ENCODE measurements around the gene NCCRP1. TPM values are rescaled to one million over a fixed set of nuclear protein-coding genes. Genes with fewer than 3 reads are reported as not detected.
"Not testable (repeated sequence)": the region's sequence is repeated elsewhere in the genome, so short reads cannot be mapped to it uniquely, and the experiment has no call there.

NCCRP1 gene
- total RNA-seq, 1 donor from 2014 or later = 6.0 TPM

DNA sequence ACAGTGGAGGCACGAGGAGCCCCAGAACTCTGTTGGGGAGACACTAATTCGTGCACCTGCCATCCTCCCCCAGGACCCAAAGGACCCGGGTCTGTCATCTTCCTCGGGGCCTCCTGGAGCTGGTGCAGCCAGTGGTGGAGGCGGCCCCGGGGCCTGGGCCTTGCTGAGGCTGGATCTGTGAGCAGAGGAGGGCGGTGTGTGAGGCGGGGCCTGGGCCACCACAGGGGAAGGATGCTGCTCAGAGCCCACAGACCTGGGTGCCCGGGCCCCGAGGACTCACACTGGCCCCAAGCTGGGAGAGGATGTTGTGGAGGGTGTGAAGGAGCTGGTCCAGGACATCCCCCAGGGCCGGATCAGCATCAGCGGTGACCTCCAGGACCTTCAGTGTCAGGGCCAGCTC lies 39.8 kb downstream of the NCCRP1 start:
- TF ChIP-seq, protein P1, sequence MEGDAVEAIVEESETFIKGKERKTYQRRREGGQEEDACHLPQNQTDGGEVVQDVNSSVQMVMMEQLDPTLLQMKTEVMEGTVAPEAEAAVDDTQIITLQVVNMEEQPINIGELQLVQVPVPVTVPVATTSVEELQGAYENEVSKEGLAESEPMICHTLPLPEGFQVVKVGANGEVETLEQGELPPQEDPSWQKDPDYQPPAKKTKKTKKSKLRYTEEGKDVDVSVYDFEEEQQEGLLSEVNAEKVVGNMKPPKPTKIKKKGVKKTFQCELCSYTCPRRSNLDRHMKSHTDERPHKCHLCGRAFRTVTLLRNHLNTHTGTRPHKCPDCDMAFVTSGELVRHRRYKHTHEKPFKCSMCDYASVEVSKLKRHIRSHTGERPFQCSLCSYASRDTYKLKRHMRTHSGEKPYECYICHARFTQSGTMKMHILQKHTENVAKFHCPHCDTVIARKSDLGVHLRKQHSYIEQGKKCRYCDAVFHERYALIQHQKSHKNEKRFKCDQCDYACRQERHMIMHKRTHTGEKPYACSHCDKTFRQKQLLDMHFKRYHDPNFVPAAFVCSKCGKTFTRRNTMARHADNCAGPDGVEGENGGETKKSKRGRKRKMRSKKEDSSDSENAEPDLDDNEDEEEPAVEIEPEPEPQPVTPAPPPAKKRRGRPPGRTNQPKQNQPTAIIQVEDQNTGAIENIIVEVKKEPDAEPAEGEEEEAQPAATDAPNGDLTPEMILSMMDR (IDR thresholded peaks at IDR 0.05; ENCODE audit: insufficient read depth, low read length, poor library complexity, severe bottlenecking) = no peak
- H3K36me3 ChIP-seq (ENCODE audit: control insufficient read depth, insufficient read depth, low read length) = no peaks in the 10 kb centered on the region
- DNase-seq (ENCODE audit: low read depth) = no peak
- H3K4me3 ChIP-seq (ENCODE audit: low read depth, low read length) = no peak overlapping the region
- H3K27me3 ChIP-seq (ENCODE audit: control insufficient read depth, insufficient read depth, low read length) = no peaks in the 10 kb centered on the region

DNA sequence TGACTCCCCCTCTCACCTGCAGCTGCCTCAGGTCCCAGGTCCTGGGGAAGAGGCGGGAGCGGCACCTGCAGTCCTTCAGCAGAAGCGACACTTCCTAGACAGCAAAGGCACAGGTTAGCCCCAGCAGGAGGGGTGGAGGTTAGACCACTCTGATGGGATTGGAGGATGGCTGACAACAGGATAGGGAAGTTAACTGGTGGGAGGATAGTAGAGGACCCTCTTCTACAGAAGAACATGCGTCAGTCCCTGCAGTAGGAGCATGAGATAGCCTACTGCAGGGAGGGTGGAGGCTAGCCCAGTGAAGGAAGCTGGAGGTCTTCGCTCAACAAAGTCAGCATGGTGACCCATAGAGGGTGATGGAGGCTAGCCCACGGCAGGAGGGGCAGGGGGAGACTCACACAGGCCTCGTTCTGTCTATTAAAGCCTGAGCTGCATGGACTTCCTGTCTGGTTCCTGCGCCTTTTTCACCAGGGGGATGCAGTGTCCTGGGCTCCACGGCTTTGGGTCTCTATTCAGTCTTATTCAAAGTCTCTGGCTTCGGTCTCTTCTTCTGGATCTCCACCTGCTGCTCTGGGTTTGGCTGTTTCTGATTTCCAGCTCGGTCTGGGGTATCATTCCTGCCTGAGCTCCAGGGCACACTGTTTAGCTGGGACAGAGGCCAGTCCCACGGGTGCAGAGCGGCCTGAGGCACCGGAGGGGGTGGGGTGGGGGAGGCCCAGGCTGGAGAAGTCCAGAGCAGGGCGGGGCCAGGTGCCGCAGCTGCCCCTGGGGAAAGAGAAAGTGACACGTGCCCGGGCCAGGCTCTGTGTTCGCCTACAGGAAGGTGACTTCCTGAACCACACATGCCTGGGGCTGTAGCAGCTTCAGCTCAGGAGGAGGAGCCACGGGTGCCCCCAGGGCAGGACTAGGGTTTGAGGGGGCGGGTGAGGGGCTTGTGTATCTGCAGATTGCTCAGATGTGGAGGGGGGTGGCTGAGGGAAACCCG lies 40.7 kb downstream of the NCCRP1 start:
- no peak for DNase-seq (ENCODE audit: low read depth)
- no peaks in the 10 kb centered on the region for H3K27me3 ChIP-seq (ENCODE audit: control insufficient read depth, insufficient read depth, low read length)
- TF ChIP-seq, protein P1 (IDR thresholded peaks at IDR 0.05; ENCODE audit: insufficient read depth, low read length, poor library complexity, severe bottlenecking) = no peak
- H3K36me3 ChIP-seq (ENCODE audit: control insufficient read depth, insufficient read depth, low read length) = no peaks in the 10 kb centered on the region
- no peak overlapping the region for H3K4me3 ChIP-seq (ENCODE audit: low read depth, low read length)

DNA sequence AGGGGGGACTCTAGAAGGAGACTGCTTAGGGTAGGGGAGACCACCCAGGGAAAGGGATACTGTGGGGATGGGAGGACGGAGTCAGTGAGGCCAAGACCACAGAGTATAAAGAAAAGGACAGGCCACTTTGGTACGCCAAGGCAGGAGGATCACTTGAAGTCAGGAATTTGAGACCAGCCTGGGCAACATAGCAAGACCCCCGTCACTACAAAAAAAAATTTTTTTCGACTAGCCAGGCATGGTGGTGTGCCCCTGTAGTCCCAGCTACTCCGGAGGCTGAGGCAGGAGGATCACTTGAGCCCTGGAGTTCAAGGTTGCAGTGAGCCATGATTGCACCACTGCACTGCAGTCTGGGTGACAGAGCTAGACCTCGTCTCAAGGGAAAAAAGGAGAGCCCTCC lies 41.4 kb downstream of the NCCRP1 start:
- TF ChIP-seq, protein P1 (IDR thresholded peaks at IDR 0.05; ENCODE audit: insufficient read depth, low read length, poor library complexity, severe bottlenecking) = no peak
- DNase-seq (ENCODE audit: low read depth) = no peak
- Histone ChIP-seq H3K27me3 (ENCODE audit: control insufficient read depth, insufficient read depth, low read length) (no peaks in the 10 kb centered on the region), H3K4me3 (ENCODE audit: low read depth, low read length) (no peak overlapping the region), H3K36me3 (ENCODE audit: control insufficient read depth, insufficient read depth, low read length) (no peaks in the 10 kb centered on the region)

DNA sequence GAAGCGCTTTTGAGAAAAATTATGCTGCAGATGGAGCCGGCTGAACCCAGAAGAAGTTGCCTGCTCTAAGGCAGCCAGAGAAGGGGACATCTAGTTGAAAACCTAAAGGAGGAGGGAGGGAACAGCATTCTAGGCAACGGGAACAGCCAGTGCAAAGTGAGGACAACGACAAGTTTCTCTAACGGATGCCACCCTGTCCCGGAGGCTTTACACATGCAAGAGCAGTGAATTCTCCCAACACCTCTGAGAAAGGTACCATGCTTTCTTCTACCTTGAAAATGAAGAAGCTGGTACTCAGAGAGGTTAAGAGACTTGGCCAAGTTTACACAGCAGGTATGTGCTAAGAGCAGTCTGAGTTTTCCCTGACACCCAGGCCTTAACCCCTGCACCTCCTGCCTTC lies 42.2 kb downstream of the NCCRP1 start:
- Histone ChIP-seq H3K4me3 (ENCODE audit: low read depth, low read length) (no peak overlapping the region), H3K27me3 (ENCODE audit: control insufficient read depth, insufficient read depth, low read length) (no peaks in the 10 kb centered on the region), H3K36me3 (ENCODE audit: control insufficient read depth, insufficient read depth, low read length) (no peaks in the 10 kb centered on the region)
- DNase-seq (ENCODE audit: low read depth) = no peak
- TF ChIP-seq, protein P1 (IDR thresholded peaks at IDR 0.05; ENCODE audit: insufficient read depth, low read length, poor library complexity, severe bottlenecking) = no peak

DNA sequence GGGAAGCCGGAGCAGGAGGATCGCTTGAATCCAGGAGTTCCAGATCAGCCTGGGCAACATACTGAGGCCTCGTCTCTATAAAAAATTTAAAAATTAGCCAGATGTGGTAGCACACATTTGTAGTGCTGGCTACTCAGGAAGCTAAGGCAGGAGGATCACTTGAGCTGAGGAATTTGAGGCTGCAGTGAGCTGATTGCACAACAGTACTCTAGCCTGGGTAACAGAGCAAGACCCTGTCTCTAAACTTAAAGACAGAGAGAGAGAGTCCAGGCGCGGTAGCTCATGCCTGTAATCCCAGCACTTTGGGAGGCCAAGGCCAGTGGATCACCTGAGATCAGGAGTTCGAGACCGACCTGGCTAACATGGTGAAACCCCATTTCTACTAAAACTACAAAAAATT lies 43.7 kb downstream of the NCCRP1 start:
- DNase-seq (ENCODE audit: low read depth) = no peak
- TF ChIP-seq, protein P1 (IDR thresholded peaks at IDR 0.05; ENCODE audit: insufficient read depth, low read length, poor library complexity, severe bottlenecking) = no peak
- Histone ChIP-seq H3K4me3 (ENCODE audit: low read depth, low read length) (no peak overlapping the region), H3K36me3 (ENCODE audit: control insufficient read depth, insufficient read depth, low read length) (no peaks in the 10 kb centered on the region), H3K27me3 (ENCODE audit: control insufficient read depth, insufficient read depth, low read length) (no peaks in the 10 kb centered on the region)

DNA sequence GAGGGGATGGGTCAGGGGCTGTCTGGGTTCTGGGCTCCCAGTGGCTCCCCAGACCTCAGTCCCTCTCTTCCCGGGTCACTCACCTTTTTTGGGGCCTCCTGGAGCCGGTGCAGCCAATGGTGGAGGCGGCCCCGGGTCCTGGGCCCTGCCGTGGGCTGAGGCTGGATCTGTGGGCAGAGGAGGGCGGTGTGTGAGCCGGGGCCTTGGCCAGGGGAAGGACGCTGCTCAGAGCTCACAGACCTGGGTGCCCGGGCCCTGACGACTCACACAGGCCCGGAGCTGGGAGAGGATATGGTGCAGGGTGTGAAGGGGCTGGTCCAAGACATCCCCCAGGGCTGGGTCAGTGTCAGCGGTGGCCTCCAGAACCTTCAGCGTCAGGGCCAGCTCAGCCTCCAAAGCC lies 47.0 kb downstream of the NCCRP1 start:
- peaks cover 20% of the 10 kb centered on the region for H3K27me3 ChIP-seq (ENCODE audit: control insufficient read depth, insufficient read depth, low read length)
- H3K4me3 ChIP-seq (ENCODE audit: low read depth, low read length); DNase-seq (ENCODE audit: low read depth); H3K36me3 ChIP-seq (ENCODE audit: control insufficient read depth, insufficient read depth, low read length): not testable (repeated sequence)

DNA sequence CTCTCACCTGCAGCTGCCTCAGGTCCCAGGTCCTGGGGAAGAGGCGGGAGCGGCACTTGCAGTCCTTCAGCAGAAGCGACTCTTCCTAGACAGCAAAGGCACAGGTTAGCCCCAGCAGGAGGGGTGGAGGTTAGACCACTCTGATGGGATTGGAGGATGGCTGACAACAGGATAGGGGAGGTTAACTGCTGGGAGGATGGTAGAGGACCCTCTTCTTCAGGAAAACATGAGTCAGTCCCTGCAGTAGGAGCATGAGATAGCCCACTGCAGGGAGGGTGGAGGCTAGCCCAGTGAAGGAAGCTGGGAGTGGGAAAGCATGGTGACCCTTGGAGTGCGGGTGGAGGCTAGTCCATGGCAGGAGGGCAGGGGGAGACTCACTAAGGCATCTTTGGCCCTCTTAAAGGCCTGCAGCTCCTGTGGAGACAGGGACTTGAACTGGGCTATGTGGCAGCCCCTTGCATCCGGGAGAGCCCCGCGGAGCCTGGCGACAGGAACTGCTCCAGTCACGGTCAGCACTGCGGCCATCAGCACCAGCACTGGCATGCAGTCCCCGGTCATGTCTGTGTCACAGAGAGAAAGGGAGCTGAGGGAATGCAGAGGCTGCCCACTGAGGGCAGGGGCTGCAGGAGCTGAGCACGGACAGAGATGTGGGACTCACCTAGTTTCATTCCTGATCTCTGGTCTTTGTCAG lies 47.8 kb downstream of the NCCRP1 start, which contains the start of gene IFNL3:
Gene IFNL3 (minus strand): TSS at position 597 of the 691 bp plus-strand sequence. CDS start 39 bp downstream, at position 558.
- not testable (repeated sequence) for DNase-seq (ENCODE audit: low read depth); H3K4me3 ChIP-seq (ENCODE audit: low read depth, low read length); H3K36me3 ChIP-seq (ENCODE audit: control insufficient read depth, insufficient read depth, low read length)
- peaks cover 29% of the 10 kb centered on the region for H3K27me3 ChIP-seq (ENCODE audit: control insufficient read depth, insufficient read depth, low read length)

DNA sequence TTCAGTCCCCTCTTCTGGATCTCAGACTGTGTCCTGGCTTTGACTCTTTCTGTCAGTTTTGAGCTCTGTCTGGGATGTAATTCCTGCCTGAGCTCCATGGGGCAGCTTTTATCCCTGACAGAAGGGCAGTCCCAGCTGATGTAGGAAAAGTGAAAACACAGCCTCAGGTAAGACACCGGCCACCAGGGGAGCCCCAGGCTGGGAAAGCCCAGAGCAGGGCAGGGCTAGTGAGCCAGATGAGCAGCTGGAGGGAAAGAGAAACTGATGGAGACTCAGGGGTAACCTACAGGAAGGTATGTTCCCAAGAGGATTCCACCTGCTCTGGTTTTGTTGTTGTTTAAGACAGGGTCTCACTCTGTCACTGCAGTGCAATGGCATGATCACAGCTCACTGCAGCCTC lies 48.4 kb downstream of the NCCRP1 start:
- H3K36me3 ChIP-seq (ENCODE audit: control insufficient read depth, insufficient read depth, low read length); DNase-seq (ENCODE audit: low read depth); H3K4me3 ChIP-seq (ENCODE audit: low read depth, low read length): not testable (repeated sequence)
- peaks cover 31% of the 10 kb centered on the region for H3K27me3 ChIP-seq (ENCODE audit: control insufficient read depth, insufficient read depth, low read length)

All from kidney epithelial cell (primary cell).